GM19463 (cell line): ENCODE results near the gene DUSP16.
"Not testable (repeated sequence)": the region's sequence is repeated elsewhere in the genome, so short reads cannot be mapped to it uniquely, and the experiment has no call there.

ENCODE experiments used
- ATAC-seq: cut with Tn5 transposase; IDR thresholded peaks from one replicate; pipeline ENCODE4 v1.9.1; 2021; ENCODE audit warnings: mild to moderate bottlenecking, moderate library complexity; ENCODE audit not compliant: unreplicated experiment

Gene DUSP16

DNA sequence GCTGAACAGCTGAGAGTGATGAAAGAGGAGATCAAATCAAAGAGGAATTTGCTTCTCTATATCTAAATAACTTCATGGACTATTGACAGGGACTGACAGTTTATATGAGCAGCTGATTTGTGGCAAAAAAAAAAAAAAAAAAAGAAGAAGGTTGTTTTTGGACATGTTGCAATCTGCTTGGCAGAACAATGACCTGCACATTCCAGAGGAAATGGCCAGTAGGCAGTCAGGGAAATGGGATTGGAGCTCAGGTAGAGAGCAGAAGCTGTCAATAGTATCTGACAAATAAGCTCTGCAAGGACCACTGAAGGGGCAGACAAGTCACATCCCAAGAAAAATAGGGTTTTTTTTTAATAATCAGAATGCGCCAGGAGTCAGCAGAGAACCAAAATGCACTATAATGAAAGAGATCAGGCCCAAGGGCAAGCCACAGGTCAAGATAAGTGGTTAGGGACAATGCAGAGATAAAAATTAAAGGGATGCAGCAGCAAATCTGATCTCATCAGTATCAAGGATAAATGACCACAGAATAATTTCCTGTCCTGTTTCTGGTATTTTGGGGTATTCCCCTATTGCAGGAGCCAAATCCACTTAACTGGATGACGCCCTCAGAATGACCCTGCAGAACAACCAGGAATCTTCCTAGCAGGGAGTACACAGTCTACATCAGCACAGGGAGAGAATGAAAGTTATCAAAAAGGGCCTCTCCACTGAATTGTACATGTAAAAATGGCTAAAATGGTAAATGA, 22.6 kb upstream of the DUSP16 start:
- ATAC-seq, result no peak

DNA sequence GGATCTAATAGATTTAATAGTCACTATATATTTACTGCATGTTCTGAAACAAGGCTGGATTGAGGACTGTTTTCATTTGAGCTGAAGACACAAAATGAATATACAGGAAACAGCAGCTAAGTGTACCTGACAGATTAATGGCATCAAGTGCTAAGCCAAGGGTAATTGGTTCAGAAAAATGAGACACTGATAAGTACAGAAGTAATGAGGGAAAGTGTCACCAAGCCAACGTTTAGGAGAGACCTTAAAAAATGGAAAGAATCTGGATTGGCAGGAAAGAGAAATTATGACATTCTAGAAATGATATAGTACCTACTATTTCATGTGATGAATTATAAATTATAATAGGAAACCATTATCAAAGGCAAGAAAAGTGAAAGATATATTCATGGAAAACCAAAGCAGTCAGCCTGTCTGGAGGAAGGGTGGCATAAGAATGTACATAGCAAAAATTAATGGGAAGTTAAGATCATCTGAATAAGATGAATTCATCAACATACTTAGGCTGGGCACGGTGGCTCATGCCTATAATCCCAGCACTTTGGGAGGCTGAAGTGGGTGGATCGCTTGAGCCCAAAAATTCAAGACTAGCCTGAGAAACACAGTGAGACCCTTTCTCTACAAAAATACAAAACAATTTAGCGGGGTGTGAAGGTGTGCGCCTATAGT, 21.0 kb upstream of the DUSP16 start:
- ATAC-seq, result no peak

DNA sequence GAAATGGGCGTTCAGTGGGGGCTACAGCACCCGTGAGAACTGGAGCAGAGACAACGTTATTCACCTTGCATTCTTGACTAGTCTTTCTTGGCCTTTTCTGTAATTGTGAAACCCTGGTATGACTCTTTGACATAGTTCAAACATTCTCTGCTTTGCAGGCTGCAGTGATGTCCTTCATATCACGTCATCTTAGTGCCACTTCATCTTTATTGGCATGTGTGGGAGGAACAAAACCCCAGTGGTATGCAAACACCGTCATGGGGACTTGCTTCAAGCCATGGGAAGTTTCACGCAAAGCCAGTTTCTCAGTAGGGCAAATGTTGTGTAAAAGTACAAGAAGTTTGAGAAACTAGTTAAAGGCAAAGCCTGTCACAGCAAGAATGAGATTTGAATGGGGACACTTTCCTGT, 20.2 kb upstream of the DUSP16 start:
- peak; percentile 91 for ATAC-seq

- ATAC-seq, result peak; percentile 22
Measured at GRCh38 chr12:12582193-12582881, 19.7 kb upstream of the DUSP16 start.

- ATAC-seq, result not testable (repeated sequence)
Measured at GRCh38 chr12:12580716-12581115, 18.1 kb upstream of the DUSP16 start.

- no peak for ATAC-seq
Measured at GRCh38 chr12:12577786-12578185, 15.1 kb upstream of the DUSP16 start.

DNA sequence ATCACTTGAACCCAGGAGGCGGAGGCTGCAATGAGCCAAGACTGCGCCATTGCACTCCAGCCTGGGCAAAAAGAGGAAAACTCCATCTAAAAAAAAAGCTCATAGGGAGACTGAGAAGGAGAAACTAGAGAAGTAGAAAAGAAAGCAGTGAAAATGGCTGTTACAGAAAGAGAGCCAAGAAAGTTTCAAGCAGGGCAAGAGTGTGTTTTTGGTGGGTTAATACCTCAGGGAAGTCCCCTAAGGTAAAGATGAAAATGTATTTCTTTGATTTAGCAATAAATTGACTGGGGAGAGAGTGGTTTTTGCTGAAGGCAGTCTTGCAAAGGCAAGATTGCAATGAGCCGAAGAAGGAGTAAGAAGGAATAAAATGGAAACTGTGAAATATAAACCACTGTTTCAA, 10.0 kb upstream of the DUSP16 start:
- no peak for ATAC-seq

GRCh38 chr12:12565971-12566370, 3.3 kb upstream of the DUSP16 start:
- ATAC-seq, result not testable (repeated sequence)

DNA sequence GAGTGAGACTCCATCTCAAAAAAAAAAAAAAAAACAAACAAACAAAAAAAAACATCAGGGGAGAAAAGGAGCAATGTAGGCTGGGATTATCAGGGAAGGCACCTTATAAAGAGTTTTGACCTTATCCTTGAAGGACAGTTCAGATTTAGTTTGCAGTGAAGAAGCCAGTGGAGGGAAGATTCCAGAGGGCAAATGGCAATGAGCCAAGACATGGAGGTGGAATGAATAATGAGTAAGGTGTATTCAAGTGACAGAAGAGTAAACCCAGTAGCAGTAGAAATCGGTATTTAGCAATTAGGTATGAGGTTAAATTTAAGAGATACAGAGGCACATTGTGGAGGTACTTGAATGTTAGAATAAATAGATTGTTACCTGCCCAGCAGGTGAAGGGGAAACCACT, 2.2 kb upstream of the DUSP16 start:
- ATAC-seq, result no peak

- no peak for ATAC-seq
Measured at GRCh38 chr12:12563290-12563928, 746 bp upstream of the DUSP16 start.

DNA sequence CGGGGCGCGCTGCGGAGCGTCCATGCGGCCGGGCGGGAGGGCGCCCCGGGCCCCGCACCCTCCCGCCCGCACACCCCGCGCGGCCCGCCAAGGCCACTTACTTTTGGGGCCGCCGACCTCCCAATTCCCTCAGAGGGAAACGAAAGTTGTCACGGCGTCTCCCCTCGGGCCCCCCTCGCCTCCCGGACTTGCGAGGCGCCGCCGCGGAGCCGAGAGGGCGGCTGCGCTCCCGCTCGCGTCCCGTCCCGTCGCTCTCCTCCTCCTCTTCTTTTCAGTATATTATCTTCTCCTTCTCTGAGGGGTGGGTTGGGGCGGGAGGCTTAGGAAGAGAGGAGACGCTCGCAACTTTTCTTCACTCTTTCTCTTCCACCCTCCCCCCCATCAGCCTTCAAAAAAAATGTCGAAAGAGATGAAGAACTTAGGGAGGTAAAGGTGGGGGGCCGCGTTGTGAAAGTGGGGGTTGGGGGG, 613 bp downstream of the DUSP16 start:
- no peak for ATAC-seq

DNA sequence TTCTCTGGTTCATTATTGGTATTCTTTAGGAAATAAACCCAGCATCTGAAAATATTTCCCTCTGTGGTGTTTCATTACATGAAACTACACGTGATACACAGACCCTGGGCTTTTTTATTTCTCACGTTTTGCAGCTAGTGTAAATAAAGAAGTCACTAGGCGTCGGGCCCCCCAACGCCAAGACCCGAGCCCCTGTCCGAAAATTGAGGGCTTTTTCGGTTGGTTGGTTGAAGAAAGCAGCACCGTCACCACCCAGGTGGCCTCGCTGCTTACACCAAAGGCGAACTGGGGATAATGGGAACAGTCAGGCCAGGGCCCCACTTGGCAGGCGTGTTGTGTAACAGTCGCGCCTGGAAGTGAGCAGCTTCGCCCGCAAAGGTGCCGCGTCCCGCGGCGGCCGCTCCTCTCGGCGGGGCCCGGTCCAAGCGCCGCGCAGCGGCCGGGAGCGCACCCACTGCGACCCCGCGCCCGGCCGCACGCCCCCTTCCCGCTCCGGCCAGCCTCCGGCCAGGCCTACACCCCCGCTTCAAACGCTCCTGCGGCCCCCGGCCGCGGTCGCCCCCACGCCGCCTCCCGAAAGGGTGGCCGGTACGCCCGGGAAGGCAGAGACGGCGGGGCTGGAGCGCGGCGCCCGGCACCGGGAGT, 1.2 kb downstream of the DUSP16 start:
- no peak for ATAC-seq

GRCh38 chr12:12560587-12561370, 1.9 kb downstream of the DUSP16 start:
- ATAC-seq, result no peak

DNA sequence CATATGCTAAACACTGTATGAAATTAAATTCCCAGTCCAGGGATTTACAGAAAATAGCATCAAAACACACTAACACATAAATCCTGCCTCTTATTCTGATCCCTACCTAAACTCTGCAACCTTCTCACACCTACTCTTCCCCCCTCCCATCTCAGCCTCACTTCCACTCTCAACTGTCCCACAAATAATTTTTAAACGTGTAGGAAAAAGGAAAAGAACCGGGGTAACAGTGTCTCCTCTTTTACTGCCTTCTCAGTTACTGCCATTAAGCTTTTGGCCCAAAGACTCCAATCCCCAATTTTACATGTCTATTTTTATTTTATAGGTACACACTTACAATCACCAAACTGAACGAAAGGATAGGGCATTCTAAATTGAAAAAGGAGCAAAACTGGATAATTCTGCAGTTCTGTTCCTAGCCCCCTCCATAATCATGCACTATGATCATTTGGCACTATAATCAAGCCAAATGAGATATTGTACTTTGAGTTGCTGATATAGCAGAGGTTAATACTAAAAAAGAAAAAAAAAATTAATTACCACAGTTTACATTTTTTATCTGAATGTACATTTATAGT, 2.9 kb downstream of the DUSP16 start:
- ATAC-seq, result no peak

DNA sequence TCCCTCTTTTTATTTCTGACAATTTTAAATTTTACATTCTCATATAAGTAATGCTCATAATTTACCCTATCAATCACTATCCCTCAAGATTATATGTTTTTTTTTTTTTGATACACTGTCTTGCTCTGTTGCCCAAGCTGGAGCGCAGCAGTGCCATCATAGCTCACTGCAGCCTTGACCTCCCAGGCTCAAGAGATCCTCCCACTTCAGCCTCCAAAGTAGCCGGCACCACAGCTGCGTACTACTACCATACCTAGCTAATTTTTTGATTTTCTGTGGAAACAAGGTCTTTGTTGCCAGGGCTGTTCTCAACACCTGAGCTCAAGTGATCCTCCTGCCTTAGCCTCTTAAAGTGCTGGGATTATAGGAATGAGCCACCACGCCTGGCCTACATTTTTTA, 4.4 kb downstream of the DUSP16 start:
- no peak for ATAC-seq

- no peak for ATAC-seq
Measured at GRCh38 chr12:12557733-12558132, 4.9 kb downstream of the DUSP16 start.

- ATAC-seq, result no peak
Measured at GRCh38 chr12:12555656-12556055, 7.0 kb downstream of the DUSP16 start.

- ATAC-seq, result no peak
Measured at GRCh38 chr12:12553208-12553785, 9.4 kb downstream of the DUSP16 start.

DNA sequence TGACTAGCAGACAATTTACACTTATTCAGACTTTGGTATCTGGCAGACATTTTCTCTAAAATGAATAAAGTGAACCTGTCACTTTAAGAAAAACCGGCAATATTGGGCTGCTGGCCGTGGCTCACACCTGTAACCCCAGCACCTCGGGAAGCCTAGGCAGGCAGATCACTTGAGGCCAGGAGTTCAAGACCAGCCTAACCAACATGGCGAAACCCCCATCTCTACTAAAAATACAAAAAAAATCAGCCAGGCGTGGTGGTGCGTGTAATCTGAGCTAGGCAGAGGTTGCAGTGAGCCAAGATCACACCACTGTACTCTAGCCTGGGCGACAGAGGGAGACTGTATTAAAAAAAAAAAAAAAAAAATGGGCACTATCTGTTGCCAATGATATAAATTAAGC, 11.5 kb downstream of the DUSP16 start:
- ATAC-seq, result no peak
